Heart right ventricle (tissue), 16 donors: ENCODE data around the gene HMGCLL1. TPM values are rescaled to one million over a fixed set of nuclear protein-coding genes. Genes with fewer than 3 reads are reported as not detected.

Source experiments
- ATAC-seq, 8 donors: fragments of 200-7000 bp; cut with Tn5 transposase; one replicate each; pipeline ENCODE4 v1.9.1; 2020; ENCODE audit warnings: mild to moderate bottlenecking in 8 of 8, moderate library complexity in 8 of 8, moderate number of reproducible peaks in 1 of 8
- DNase-seq, 2 donors: peaks; one replicate each; pipeline ENCODE4 v3.0.0-alpha.2; 2020
- H3K27ac ChIP-seq, 10 donors: fragments of 200-600 bp; sonication (generic) in 2 of 10; one replicate each; pipeline versions ENCODE4 v1.5.0 to v1.8.0; 2020 to 2022; ENCODE audit warnings: mild to moderate bottlenecking in 3 of 10
- H3K27me3 ChIP-seq, 7 donors: fragments of 200-600 bp; one replicate each; pipeline ENCODE4 v1.8.0; 2021 to 2022; ENCODE audit warnings: mild to moderate bottlenecking in 2 of 7
- H3K36me3 ChIP-seq, 9 donors: fragments of 200-600 bp; sonication (generic) in 1 of 9; one replicate each; pipeline versions ENCODE4 v1.5.0 to v1.8.0; 2020 to 2022; ENCODE audit warnings: mild to moderate bottlenecking in 2 of 9
- H3K4me1 ChIP-seq, 9 donors: fragments of 200-600 bp; sonication (generic) in 1 of 9; one replicate each; pipeline versions ENCODE4 v1.5.0 to v1.8.0; 2020 to 2022; ENCODE audit warnings: mild to moderate bottlenecking in 4 of 9
- H3K4me3 ChIP-seq, 10 donors: fragments of 200-600 bp; sonication (generic) in 2 of 10; one replicate each; pipeline versions ENCODE4 v1.5.0 to v1.8.0; 2020 to 2022; ENCODE audit warnings: mild to moderate bottlenecking in 7 of 10, moderate library complexity in 2 of 10
- H3K9me3 ChIP-seq, 11 donors: fragments of 200-600 bp in 10 of 11; sonication (generic) in 2 of 11; one replicate each; pipeline versions ENCODE4 v1.5.0 to v1.8.0; 2013 to 2022; ENCODE audit warnings: mild to moderate bottlenecking in 2 of 11, control low read depth in 1 of 11, moderate library complexity in 1 of 11
- WGBS, 2 donors: extraction: QIAGEN DNeasy Blood & Tissue Kit; methylation state at CpG; one replicate each; pipeline ENCODE4 v1.1.7; 2013; ENCODE audit warnings: inconsistent platforms in 1 of 2; 5-methylcytosine and 5-hydroxymethylcytosine counted together
- intact Hi-C, 10 donors: fragments of 100-400 bp; cut with DNase I; formaldehyde crosslinking; loops; one replicate each; pipeline versions ENCODE4 v1.11.1 to v1.14.2; 2022
- polyA plus RNA-seq, 2 donors: library from polyadenylated mRNA; stranded (reverse); fragments of 200-250 nt; gene quantifications; one replicate each; pipeline ENCODE4 v1.2.3, GENCODE V29; 2013
- total RNA-seq, 10 donors: library from RNA; stranded (reverse); fragmentation: NEBNext Ultra II Directional in 3 of 10; extraction: Animal tissue kit (Norgen Biotek cat#: 25700) in 3 of 10; gene quantifications; one replicate each; pipeline versions ENCODE4 v1.2.1 to v1.2.4, GENCODE V29; 2021 to 2023
- TF ChIP-seq, protein P1 (sequence below), 9 donors: fragments of 200-600 bp; sonication (generic) in 2 of 9; IDR thresholded peaks; one replicate each; pipeline versions ENCODE4 v1.5.0 to v1.8.0; 2021 to 2022; ENCODE audit warnings: antibody characterized with exemption in 9 of 9, mild to moderate bottlenecking in 5 of 9, moderate library complexity in 1 of 9
- donor health status: Arrhythmogenic right ventricular cardiomyopathy.
- donor health status: ischemic (EF 13 %, LVEDD 7.1; RV severe dilation, severe dysfunction).
- donor health status: healthy with polysubstance abuse.
- donor health status: DM: no; HTN: yes; CAD: no.
- donor health status: DM: no; HTN: no; CAD: no.
- donor health status: ischemic (EF 25% LVEDD 6.9; RV normal size, moderate dysfunction).
- donor health status: ischemic (EF 25% LVEDD 5.7; RV mildly dilated, moderate dysfunction).
- donor health status: healthy.
- donor health status: DM: yes; HTN: yes; CAD: no.
- donor health status: Ischemic cardiomyopathy.
- donor health status: ischemic (EF 35%, LVEDD 5.7; RV mildly dilated, moderate dysfunction).
- donor health status: nonischemic (EF 11% LVEDD 7.7; RV severe dilation, severe dysfunction).
- donor health status: DM: yes; HTN: yes; CAD: no.
- donor health status: PGD.
- donor health status: ischemic (EF 29% LVEDD 5.4; RV normal size, mild dysfunction).
- donor health status: nonischemic (EF 23%, LVEDD 6.1; RV moderate dilation, normal function).

Gene HMGCLL1
- total and polyA plus RNA-seq, 12 donors: 0.35 to 2.6 (median 1.1) TPM

GRCh38 chr6:55433446-55434130 is 145.4 kb downstream of the HMGCLL1 start:
- intact Hi-C loops: no loop called here
- Histone ChIP-seq H3K4me3 (no peak overlapping the region), H3K4me1 (no peaks in the 10 kb centered on the region), H3K27me3 (no peaks in the 10 kb centered on the region), H3K27ac (no peak overlapping the region), H3K36me3 (no peaks in the 10 kb centered on the region), H3K9me3 (no peaks in the 10 kb centered on the region)
- ATAC-seq: no peak
- TF ChIP-seq, protein P1, sequence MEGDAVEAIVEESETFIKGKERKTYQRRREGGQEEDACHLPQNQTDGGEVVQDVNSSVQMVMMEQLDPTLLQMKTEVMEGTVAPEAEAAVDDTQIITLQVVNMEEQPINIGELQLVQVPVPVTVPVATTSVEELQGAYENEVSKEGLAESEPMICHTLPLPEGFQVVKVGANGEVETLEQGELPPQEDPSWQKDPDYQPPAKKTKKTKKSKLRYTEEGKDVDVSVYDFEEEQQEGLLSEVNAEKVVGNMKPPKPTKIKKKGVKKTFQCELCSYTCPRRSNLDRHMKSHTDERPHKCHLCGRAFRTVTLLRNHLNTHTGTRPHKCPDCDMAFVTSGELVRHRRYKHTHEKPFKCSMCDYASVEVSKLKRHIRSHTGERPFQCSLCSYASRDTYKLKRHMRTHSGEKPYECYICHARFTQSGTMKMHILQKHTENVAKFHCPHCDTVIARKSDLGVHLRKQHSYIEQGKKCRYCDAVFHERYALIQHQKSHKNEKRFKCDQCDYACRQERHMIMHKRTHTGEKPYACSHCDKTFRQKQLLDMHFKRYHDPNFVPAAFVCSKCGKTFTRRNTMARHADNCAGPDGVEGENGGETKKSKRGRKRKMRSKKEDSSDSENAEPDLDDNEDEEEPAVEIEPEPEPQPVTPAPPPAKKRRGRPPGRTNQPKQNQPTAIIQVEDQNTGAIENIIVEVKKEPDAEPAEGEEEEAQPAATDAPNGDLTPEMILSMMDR (IDR thresholded peaks at IDR 0.05): no peak
- WGBS, 2 donors: 59 to 84% methylated on average over 2 of the region's 2 CpGs
- DNase-seq: no peak

GRCh38 chr6:55423933-55424332 is 155.1 kb downstream of the HMGCLL1 start:
- 62 to 85% methylated on average over 2 of the region's 2 CpGs for WGBS, 2 donors

DNA sequence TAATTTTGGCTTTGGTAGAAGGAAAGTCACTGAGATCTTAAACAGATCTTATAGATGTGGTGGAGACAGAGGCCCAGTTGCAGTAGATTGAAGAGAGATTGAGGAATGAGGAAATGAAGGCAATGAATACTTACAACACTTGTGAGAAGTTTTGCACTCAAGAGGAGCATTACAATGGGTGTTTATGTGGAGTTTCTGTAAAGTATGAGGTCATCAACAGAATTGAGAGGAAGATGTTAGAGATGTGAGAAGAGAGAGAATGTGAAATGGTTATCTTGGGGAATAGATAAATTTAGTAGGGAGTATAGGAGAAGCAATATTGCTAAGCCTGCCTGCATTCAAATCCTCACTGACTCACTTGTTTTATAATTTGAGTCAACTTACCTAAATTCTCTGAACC is 168.3 kb downstream of the HMGCLL1 start:
- TF ChIP-seq, protein P1 (IDR thresholded peaks at IDR 0.05): no peak
- DNase-seq: no peak
- Histone ChIP-seq H3K27ac (no peak overlapping the region), H3K27me3 (no peaks in the 10 kb centered on the region), H3K36me3 (no peaks in the 10 kb centered on the region), H3K4me1 (peaks cover 0 to 4% (median 0%) of the 10 kb centered on the region in 9 donors), H3K4me3 (no peak overlapping the region), H3K9me3 (no peaks in the 10 kb centered on the region)
- intact Hi-C loops: no loop called here
- ATAC-seq: no peak

More at GRCh38 chr6:55423933-55424332, 155.1 kb downstream of the HMGCLL1 start:
- no peaks in the 10 kb centered on the region for H3K36me3 ChIP-seq
- DNase-seq (no peak), ATAC-seq (no peak)
- no peak overlapping the region for H3K27ac ChIP-seq
- no peaks in the 10 kb centered on the region for H3K4me1 ChIP-seq
- no peak overlapping the region for H3K4me3 ChIP-seq
- intact Hi-C loops: no loop called here
- no peaks in the 10 kb centered on the region for H3K27me3 ChIP-seq
- TF ChIP-seq, protein P1 (IDR thresholded peaks at IDR 0.05): no peak
- no peaks in the 10 kb centered on the region for H3K9me3 ChIP-seq

GRCh38 chr6:55405474-55406235 is 173.3 kb downstream of the HMGCLL1 start:
- TF ChIP-seq, protein P1 (IDR thresholded peaks at IDR 0.05): no peak
- peak overlapping the region in 1 of 10 donors; percentile 16 for H3K27ac ChIP-seq
- ATAC-seq (peak in 2 of 8 donors; percentile 47 to 74), DNase-seq (no peak)
- no peaks in the 10 kb centered on the region for H3K27me3 ChIP-seq
- no peak overlapping the region for H3K4me3 ChIP-seq
- H3K9me3 ChIP-seq: no peaks in the 10 kb centered on the region
- intact Hi-C loops: no loop called here
- peaks cover 0 to 9% (median 0%) of the 10 kb centered on the region in 9 donors for H3K4me1 ChIP-seq
- no peaks in the 10 kb centered on the region for H3K36me3 ChIP-seq
- WGBS, 2 donors: 65 to 67% methylated on average over 7 of the region's 7 CpGs
